ENCODE results near the gene MFSD2A.
"Not testable (repeated sequence)": the region's sequence is repeated elsewhere in the genome, so short reads cannot be mapped to it uniquely, and the experiment has no call there.

MFSD2A gene

DNA sequence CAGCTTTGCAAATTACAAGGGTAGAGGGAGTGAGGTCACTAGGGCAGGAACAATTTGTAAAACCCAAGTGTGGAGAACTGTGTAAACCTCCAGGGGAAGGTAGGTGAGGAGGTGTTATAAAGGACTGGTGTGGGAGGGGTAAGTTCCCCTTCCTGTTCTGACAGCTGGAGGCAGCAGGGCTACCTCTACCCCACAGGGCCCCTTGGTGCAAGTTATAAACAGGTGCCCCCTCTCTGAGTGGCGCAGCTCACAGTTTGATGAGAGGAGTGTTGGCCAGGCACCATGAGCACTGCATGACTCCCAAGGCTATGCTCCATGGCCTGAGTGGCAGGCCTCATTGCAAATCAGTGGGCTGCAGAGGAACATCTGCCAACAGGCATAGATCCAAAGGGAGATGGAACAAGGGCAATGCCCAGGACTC is 41.0 kb downstream of the MFSD2A start:
- in situ Hi-C loops (cut with MboI; ENCODE audit: low sequenced_read_pairs): no loop called here

DNA sequence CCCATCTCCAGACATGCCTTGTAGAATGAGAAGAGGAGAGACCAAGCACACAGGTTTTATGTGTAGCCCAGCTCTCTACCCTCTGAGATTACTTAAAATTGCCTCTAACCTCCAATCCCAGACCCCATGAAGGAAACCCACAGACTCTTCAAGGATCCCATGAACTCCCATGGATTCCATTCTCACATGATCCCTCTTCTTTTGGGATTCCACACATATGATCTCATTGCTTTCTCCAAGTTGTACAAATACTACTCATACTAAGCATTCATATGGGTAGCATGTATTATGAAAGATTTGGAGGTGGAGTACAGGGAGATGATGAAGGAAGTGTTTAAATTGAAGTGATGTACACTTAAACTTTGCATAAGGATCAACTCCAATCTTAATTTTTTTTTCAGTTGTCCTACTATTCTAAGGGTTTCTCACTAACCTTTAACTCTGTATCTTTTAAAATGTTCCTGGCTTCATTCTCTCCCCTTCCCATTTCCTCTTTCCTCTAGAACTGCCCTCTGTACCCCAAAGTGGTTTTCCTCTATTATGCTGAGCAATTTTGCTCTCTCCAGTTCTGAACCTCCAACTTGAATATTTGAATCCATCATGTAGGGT is 41.6 kb downstream of the MFSD2A start:
- in situ Hi-C loops (cut with MboI; ENCODE audit: low sequenced_read_pairs): no loop called here

DNA sequence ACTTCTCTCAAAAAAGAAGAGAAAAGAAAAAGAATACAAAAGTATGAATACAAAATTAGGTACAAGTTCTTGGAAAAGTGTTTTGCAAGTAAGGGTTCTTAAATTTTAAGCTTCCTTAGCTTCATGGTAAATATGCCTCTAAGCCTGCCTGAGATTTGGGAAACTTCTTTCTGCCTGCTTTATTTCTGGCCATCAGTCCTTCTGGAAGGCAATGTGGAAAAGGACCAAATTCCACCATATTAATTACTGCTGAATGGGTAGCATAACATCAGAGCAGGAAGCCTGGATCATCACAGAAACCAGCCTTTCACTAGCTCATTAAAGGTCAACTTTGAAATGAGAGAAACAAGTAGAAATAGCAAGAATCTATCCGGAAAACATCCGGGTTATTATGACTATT is 46.5 kb downstream of the MFSD2A start:
- in situ Hi-C loops (cut with MboI; ENCODE audit: low sequenced_read_pairs): no loop called here

DNA sequence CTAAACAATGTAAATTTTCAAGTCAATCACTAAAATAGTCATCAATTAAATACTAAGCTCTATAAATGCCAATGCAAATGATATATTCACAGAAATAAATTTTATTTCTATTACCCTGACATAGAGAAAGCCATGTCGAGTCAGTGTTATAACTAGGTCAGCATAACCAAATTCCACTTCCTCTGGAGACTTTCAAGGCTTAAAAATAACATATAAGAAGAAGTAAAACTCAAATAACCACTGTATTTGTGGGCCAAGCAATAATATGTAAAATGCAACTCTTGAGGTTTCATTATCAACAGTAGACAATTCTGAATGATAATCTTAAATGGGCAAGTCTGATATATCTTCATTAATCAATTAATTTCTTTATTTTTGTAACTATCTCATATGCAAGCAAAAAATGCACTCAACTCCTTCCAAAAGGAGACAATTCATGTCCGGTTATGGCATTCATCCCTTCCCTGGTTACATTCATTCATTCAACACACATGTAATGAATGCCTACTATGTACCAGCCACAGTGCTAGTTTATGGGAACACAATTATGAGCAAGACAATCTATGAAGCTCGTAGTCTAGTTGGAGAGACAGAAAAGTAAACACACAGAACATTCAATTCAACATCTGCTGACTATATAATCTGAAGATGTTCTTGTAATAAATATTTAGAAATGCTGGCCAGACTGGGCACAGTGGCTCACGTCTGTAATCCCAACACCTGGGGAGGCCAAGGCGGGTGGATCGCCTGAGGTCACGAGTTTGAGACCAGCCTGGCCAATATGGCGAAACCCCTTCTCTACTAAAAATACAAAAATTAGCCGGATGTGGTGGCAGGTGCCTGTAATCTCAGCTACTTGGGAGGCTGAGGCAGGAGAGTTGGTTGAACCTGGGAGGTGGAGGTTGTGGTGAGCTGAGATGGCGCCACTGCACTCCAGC is 48.5 kb downstream of the MFSD2A start:
- in situ Hi-C loops (cut with MboI; ENCODE audit: low sequenced_read_pairs): no loop called here

DNA sequence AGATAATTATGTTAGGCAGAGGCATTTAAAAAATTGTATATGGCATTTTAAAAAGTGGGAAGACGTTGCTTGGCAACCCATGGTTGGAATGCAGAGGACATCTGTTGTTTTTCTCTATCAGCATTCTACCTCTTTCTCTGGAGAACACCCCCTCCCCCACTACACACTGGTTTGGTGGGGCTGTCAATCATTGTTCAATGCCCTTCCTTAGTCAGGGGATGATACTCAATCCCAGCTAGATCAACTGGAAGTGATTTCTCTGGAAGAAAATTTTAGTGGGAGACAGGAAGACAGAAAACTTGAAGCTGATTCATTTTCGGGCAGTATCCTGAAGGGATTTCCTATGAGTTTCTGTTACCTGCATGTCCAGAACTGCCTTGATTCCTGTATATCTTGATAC is 49.9 kb downstream of the MFSD2A start:
- in situ Hi-C loops (cut with MboI; ENCODE audit: low sequenced_read_pairs): no loop called here

DNA sequence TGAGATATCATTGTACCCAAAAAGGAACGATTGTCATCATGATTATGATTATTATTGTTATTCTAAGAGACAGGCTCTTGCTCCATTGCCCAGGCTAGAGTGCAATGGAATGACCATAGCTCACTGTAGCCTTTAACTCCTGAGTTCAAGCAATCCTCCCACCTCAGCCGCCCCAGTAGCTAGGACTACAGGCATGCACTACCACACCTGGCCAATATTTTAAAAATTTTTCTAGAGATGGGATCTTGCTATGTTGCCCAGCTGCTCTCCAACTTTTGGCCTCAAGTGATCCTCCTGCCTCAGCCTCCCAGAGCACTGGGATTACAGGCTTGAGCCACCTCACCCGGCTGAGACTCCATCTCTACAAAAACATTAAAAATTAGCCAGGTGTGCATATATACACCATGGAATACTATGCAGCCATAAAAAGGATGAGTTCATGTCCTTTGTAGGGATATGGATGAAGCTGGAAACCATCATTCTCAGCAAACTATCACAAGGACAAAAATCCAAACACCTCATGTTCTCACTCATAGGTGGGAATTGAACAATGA is 52.6 kb downstream of the MFSD2A start:
- in situ Hi-C loops (cut with MboI; ENCODE audit: low sequenced_read_pairs): not testable (repeated sequence)

DNA sequence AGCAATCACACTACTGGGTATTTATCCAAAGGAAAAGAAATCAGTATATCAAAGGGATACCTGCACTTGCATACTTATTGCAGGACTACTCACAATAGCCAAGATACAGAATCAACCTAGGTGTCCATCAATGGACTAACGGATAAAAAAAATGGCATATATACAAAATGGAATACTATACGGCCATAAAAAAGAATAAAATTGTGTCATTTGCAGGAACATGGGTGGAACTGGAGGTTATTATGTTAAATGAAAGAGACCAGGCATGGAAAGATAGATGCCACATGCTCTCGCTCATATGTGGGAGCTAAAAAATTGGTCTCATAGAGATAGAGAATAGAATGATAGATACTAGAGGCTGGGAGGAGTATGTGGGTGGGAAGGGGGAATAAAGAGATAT is 56.3 kb downstream of the MFSD2A start:
- in situ Hi-C loops (cut with MboI; ENCODE audit: low sequenced_read_pairs): no loop called here

DNA sequence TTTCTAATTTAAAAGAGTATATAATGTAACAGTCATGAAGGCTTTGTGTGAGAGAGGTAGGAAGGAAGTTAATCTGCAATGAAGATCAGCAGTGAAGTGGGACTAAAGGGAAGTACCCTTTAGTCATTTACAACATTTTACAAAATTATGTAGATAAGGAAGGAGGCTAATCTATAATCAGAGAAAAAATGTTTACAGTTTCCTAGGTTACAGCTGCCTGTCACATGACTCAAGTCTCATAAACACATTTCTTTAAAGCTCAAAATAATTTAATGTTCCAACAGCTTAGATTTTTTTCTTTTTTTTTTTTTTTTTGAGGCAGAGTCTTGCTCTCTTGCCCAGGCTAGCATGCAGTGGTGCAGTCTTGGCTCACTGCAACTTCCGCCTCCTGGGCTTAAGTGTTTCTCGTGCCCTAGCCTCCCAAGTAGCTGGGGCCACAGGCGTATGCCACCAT is 59.3 kb downstream of the MFSD2A start:
- in situ Hi-C loops (cut with MboI; ENCODE audit: low sequenced_read_pairs): no loop called here

DNA sequence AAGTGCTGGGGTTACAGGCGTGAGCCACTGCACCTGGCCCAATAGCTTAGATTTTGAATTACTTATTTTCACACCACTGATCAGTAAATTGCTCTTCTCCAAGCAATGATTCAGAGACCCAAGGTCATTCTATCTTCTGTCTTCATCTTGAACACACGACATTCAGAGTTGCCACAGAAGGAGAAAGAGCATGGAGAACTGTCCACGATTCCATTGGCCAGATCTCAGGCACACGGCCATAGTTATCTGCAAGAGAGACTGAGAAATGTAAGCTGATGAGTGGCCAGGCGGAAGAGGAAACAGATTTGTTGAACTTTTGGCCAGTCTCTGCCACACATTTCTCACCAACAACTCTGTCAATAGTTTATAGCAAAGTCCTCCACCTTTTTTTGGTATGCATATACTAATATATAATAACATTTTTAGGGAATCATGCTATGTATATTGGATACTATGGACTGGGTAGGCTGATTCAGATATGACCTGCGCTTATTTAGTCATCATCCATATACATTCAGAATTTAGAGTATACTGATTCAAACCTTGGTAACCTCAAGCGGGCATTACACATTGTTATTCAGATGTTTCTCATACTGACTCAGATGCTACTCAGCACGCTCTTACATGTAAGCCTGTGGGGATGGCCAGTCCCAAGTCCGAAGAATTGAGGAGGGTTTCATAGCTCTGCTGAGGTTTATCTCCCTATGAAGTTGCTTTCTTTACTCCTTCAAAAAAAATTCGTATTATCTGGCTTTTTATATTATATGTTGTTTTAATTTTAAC is 60.1 kb downstream of the MFSD2A start:
- in situ Hi-C loops (cut with MboI; ENCODE audit: low sequenced_read_pairs): no loop called here

DNA sequence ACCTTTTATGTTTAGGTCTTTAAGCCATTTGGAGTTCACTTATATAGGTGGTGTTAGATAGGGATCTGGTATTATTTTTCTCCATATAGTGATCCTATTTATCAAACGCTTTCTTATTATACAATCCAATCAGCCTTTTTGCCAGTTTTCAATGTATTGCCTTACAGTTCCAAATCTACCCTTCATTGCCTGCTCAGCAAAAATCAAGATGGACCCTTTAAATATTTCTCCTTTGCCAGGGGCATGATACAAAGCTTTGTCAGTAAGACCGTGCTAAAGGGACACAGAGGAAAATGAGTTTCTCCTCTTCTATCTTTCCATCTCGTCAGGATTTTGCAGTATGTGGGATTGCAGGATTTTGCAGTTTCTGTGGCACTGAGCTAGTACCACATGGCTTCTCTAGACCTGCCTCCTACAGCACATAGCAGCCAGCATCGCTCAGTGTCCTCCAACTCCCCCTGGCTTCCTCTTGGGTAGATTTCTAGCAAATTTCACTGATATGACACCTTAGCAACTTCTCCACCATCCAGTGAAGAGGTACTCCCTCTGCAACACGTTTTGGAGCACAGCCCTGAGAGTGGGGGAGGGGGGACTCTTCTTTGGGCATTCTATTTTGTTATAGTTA is 63.1 kb downstream of the MFSD2A start:
- in situ Hi-C loops (cut with MboI; ENCODE audit: low sequenced_read_pairs): no loop called here

All from HL-60/S4 (cell line).